Upper lobe of left lung (tissue), 6 donors: ENCODE data around the gene AZGP1. TPM values are rescaled to one million over a fixed set of nuclear protein-coding genes. Genes with fewer than 3 reads are reported as not detected.

Source experiments
- ATAC-seq, 2 donors: fragments of 200-7000 bp; cut with Tn5 transposase; one replicate each; pipeline ENCODE4 v1.9.1; 2022; ENCODE audit warnings: mild to moderate bottlenecking in 2 of 2, moderate library complexity in 2 of 2; ENCODE audit not compliant: low FRiP score in 2 of 2
- DNase-seq, 2 donors: peaks; one replicate each; pipeline ENCODE4 v3.0.0-alpha.2; 2019 to 2020
- H3K27ac ChIP-seq, 4 donors: fragments of 200-600 bp; sonication (generic); one replicate each; pipeline ENCODE4 v1.5.1; 2016 to 2019
- H3K27me3 ChIP-seq, 4 donors: fragments of 200-600 bp; sonication (generic); one replicate each; pipeline ENCODE4 v1.5.1; 2017 to 2019
- H3K36me3 ChIP-seq, 4 donors: fragments of 200-600 bp; sonication (generic); one replicate each; pipeline ENCODE4 v1.5.1; 2016 to 2019
- H3K4me1 ChIP-seq, 4 donors: fragments of 200-600 bp; sonication (generic); one replicate each; pipeline ENCODE4 v1.5.1; 2018 to 2019
- H3K4me3 ChIP-seq, 4 donors: fragments of 200-600 bp; sonication (generic); one replicate each; pipeline ENCODE4 v1.5.1; 2017 to 2019; ENCODE audit warnings: mild to moderate bottlenecking in 2 of 4, moderate library complexity in 1 of 4
- H3K9me3 ChIP-seq, 4 donors: fragments of 200-600 bp; sonication (generic); one replicate each; pipeline ENCODE4 v1.5.1; 2018 to 2019
- EP300 ChIP-seq, 4 donors: sonication (generic); formaldehyde crosslinking; IDR thresholded peaks; one replicate each; pipeline ENCODE4 v1.5.1; 2017; ENCODE audit warnings: antibody characterized with exemption in 4 of 4, control low read depth in 2 of 4
- POLR2A ChIP-seq, 4 donors: fragments of 450-650 bp; IDR thresholded peaks; one replicate each; pipeline ENCODE4 v1.5.1; 2016 to 2017; ENCODE audit warnings: antibody characterized with exemption in 4 of 4, mild to moderate bottlenecking in 2 of 4
- POLR2AphosphoS5 ChIP-seq, 2 donors: sonication (generic); formaldehyde crosslinking; IDR thresholded peaks; one replicate each; pipeline ENCODE4 v1.5.1; 2017; ENCODE audit warnings: antibody characterized with exemption in 2 of 2
- WGBS, 2 donors: methylation state at CpG; one replicate each; pipeline ENCODE4 v1.1.5; 2017 to 2018; 5-methylcytosine and 5-hydroxymethylcytosine counted together
- total RNA-seq, 6 donors: library from RNA; depleted of rRNA in 4 of 6; stranded (reverse); fragments of >200 nt in 4 of 6; gene quantifications; one replicate each; pipeline versions ENCODE4 v1.1.0 to v1.2.1, GENCODE V29; 2016 to 2021
- TF ChIP-seq, protein P1 (sequence below), 6 experiments: fragments of 450-650 bp in 4 of 6; fragments of 200-600 bp in 2 of 6; sonication (generic) in 2 of 6; IDR thresholded peaks; one replicate each; pipeline ENCODE4 v1.5.1; 2016 to 2019; ENCODE audit warnings: antibody characterized with exemption in 6 of 6
- donor health status: DM: no; HTN: no; CAD: no; lungs with moderate emphysema.
- donor health status: DM: no; HTN: yes; CAD: no; lungs with severe emphysema.

Gene AZGP1
- total RNA-seq, 6 donors from 2014 or later, result 2.3 to 35.6 (median 28.8) TPM

DNA sequence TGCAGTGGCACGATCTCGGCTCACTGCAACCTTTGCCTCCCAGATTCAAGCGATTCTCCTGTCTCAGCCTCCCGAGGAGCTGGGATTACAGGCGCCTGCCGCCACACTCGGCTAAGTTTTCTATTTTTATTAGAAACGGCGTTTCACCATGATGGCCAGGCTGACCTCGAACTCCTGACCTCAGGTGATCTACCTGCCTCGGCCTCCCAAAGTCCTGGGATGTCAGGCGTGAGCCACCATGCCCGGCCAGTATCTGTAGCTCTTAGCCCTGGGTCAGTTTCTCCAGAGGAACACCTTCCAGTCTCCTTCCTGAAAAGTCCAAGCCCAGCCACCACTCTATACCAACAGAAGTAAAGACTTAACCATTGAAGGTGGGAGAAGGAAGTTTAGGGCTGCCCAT lies 24.4 kb upstream of the AZGP1 start:
- Histone ChIP-seq H3K4me1 (peaks cover 13 to 34% (median 25%) of the 10 kb centered on the region in 4 donors), H3K27me3 (no peaks in the 10 kb centered on the region), H3K27ac (no peak overlapping the region), H3K4me3 (no peak overlapping the region), H3K9me3 (no peaks in the 10 kb centered on the region), H3K36me3 (no peaks in the 10 kb centered on the region)
- TF ChIP-seq EP300 (IDR thresholded peaks at IDR 0.05) (no peak), POLR2AphosphoS5 (IDR thresholded peaks at IDR 0.05) (no peak), POLR2A (IDR thresholded peaks at IDR 0.05) (no peak)
- TF ChIP-seq, protein P1, sequence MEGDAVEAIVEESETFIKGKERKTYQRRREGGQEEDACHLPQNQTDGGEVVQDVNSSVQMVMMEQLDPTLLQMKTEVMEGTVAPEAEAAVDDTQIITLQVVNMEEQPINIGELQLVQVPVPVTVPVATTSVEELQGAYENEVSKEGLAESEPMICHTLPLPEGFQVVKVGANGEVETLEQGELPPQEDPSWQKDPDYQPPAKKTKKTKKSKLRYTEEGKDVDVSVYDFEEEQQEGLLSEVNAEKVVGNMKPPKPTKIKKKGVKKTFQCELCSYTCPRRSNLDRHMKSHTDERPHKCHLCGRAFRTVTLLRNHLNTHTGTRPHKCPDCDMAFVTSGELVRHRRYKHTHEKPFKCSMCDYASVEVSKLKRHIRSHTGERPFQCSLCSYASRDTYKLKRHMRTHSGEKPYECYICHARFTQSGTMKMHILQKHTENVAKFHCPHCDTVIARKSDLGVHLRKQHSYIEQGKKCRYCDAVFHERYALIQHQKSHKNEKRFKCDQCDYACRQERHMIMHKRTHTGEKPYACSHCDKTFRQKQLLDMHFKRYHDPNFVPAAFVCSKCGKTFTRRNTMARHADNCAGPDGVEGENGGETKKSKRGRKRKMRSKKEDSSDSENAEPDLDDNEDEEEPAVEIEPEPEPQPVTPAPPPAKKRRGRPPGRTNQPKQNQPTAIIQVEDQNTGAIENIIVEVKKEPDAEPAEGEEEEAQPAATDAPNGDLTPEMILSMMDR (IDR thresholded peaks at IDR 0.05), result no peak
- no peak for DNase-seq
- no peak for ATAC-seq
- 92 to 94% methylated on average over 13 of the region's 13 CpGs for WGBS, 2 donors

DNA sequence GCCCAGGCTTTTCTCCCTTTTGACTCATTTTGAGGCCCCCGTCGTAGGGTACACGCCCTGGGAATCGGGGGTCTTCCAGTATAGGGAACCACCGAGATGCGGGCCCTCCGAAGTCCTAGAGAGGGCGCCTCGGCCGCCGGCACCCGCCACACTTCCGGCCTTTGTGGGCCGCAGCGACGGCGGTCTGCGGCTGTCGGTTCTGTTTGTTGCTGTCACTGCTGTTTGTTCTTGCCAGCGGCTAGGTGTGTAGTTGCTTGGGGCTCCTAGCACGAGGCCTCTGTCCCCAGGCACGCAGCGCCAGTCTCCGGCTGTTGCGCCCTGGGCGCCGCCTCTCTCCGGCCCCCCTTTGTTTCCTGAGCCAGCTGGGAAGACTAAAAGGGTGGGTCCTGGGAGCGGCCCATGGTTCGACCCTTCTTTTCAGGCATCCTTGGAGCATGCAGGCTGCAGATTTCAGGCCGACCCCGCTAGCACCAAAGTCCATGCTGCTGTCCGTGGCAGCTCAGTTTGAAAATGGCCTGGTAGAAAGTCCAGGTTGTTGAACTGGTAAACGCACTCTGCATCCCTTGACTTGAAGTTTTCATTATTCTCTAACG lies 21.8 kb upstream of the AZGP1 start:
- WGBS, 2 donors, result 13 to 15% methylated on average over 9 to 35 of the region's 35 CpGs
- peak; percentile 54 to 56 for TF ChIP-seq POLR2AphosphoS5 (IDR thresholded peaks at IDR 0.05)
- TF ChIP-seq, protein P1 (IDR thresholded peaks at IDR 0.05), result peak in 5 of 6 experiments; percentile 13 to 56 (median 42)
- no peak for TF ChIP-seq EP300 (IDR thresholded peaks at IDR 0.05)
- peak in 2 of 4 donors; percentile 42 to 55 for TF ChIP-seq POLR2A (IDR thresholded peaks at IDR 0.05)
- H3K27me3 ChIP-seq, result no peaks in the 10 kb centered on the region
- H3K36me3 ChIP-seq, result no peaks in the 10 kb centered on the region
- ATAC-seq (peak; percentile 80 to 91), DNase-seq (peak; percentile 66 to 92)
- H3K4me3 ChIP-seq, result peak overlapping the region; percentile 8 to 54 (median 43)
- peak overlapping the region; percentile 70 to 91 (median 82) for H3K27ac ChIP-seq
- no peaks in the 10 kb centered on the region for H3K9me3 ChIP-seq
- peaks cover 10 to 35% (median 21%) of the 10 kb centered on the region in 4 donors for H3K4me1 ChIP-seq

DNA sequence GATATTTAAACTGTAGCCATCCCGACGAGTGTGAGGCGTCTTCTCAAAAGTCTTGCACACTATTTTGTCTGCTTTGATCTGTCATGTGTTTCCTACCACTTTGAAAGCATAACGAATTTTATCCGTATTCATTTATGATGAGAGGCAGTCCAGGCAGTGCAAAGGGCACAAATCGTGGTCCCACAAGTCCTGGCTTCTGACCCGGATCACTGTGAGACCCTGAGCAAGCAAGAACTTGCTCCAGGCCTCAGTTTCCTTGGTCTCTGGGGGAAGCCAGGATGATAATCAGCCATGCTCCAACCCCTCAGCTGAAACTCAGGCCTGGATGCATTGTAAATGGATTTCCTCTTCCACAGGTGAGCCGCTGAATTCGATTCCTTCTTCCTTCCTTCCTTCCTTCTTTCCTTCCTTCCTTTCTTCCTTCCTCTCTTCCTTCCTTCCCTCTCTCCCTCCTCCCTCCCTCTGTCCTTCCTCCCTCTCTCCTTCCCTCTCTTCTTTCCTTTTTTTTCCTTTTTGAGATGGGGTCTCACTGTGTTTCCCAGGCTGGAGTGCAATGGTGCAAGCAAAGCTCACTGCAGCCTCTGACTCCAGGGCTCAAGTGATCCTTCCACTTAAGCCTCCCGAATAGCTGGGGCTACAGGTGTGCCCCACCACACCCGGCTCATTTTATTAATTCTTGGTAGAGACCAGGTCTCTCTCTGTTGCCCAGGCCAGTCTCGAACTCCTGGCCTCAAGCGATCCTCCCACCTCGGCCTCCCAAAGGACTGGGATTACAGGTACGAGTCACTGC lies 21.1 kb upstream of the AZGP1 start:
- DNase-seq (no peak), ATAC-seq (no peak)
- TF ChIP-seq, protein P1 (IDR thresholded peaks at IDR 0.05), result no peak
- TF ChIP-seq POLR2A (IDR thresholded peaks at IDR 0.05) (no peak), POLR2AphosphoS5 (IDR thresholded peaks at IDR 0.05) (no peak), EP300 (IDR thresholded peaks at IDR 0.05) (no peak)
- H3K4me1 ChIP-seq, result peaks cover 15 to 40% (median 23%) of the 10 kb centered on the region in 4 donors
- H3K4me3 ChIP-seq, result peak overlapping the region in 3 of 4 donors; percentile 38 to 54 (median 48)
- H3K9me3 ChIP-seq, result no peaks in the 10 kb centered on the region
- H3K27ac ChIP-seq, result peak overlapping the region; percentile 70 to 91 (median 82)
- no peaks in the 10 kb centered on the region for H3K36me3 ChIP-seq
- 63 to 65% methylated on average over 15 of the region's 15 CpGs for whole genome bisulfite sequencing, 2 donors
- H3K27me3 ChIP-seq, result no peaks in the 10 kb centered on the region

DNA sequence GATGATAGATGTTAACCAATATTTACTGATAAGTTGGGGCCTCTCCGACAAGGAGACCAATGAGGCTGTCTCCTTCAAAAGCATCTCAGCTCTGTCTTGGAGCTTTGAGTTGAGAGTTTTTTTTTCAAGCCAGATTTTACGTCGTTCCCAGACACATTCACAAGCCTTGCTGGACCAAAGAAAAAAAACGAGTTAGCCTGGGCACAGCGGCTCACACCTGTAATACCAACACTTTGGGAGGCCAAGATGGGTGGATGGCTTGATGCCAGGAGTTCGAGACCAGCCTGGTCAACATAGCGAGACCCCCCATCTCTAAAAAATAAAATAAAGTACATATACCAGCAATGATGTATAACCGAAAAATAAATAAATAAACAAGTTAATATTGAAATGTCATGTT lies 19.0 kb upstream of the AZGP1 start:
- ATAC-seq (no peak), DNase-seq (no peak)
- no peaks in the 10 kb centered on the region for H3K27me3 ChIP-seq
- H3K27ac ChIP-seq, result no peak overlapping the region
- WGBS, 2 donors, result 74 to 75% methylated on average over 8 of the region's 8 CpGs
- no peak for TF ChIP-seq POLR2A (IDR thresholded peaks at IDR 0.05)
- no peak for TF ChIP-seq POLR2AphosphoS5 (IDR thresholded peaks at IDR 0.05)
- TF ChIP-seq, protein P1 (IDR thresholded peaks at IDR 0.05), result no peak
- no peak for TF ChIP-seq EP300 (IDR thresholded peaks at IDR 0.05)
- peaks cover 17 to 54% (median 23%) of the 10 kb centered on the region in 4 donors for H3K4me1 ChIP-seq
- H3K9me3 ChIP-seq, result no peaks in the 10 kb centered on the region
- H3K4me3 ChIP-seq, result no peak overlapping the region
- H3K36me3 ChIP-seq, result no peaks in the 10 kb centered on the region
